ENCODE measurements around the gene GRAMD1B. TPM values are rescaled to one million over a fixed set of nuclear protein-coding genes. Genes with fewer than 3 reads are reported as not detected.
"Not testable (repeated sequence)": the region's sequence is repeated elsewhere in the genome, so short reads cannot be mapped to it uniquely, and the experiment has no call there.

Gene GRAMD1B
- total RNA-seq, 1 experiment from 2014 or later: 1.2 TPM

DNA sequence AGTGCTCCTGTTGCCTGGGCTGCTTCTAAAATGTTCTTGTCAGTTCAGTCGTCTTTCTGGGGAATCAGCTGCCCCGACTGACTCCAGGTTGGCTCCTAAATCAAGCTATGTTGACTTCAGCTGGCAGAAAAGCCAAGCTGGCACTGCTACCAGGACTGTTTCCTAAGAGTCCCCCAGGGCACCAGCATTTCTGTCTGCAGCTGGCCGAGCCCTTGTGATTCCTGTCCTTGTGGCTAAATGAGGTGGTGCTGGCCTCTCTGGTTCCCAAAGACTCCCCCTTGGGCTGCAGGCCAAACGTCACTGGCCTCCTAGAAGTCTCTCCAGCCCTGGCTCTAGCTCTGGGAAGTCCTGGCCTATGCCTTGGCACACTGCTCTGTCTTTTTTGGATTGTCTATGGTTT, 31.1 kb downstream of the GRAMD1B start:
- Histone ChIP-seq H3K36me3 (ENCODE audit: control insufficient read depth, insufficient read depth, low read length) (no peaks in the 10 kb centered on the region), H3K27me3 (replicated peaks; ENCODE audit: control insufficient read depth, insufficient read depth, low read length) (no peaks in the 10 kb centered on the region), H3K4me3 (ENCODE audit: low read depth, low read length) (no peak overlapping the region), H3K4me1 (no peaks in the 10 kb centered on the region), H3K9me3 (no peaks in the 10 kb centered on the region)
- Mint-ChIP-seq H3K9me3 (ENCODE audit: unreplicated experiment) (no peaks in the 10 kb centered on the region), H3K36me3 (ENCODE audit: insufficient read depth, unreplicated experiment) (no peaks in the 10 kb centered on the region), H3K4me3 (ENCODE audit: unreplicated experiment) (no peak overlapping the region), H3K4me1 (ENCODE audit: low read depth, unreplicated experiment) (no peaks in the 10 kb centered on the region), H3K27ac (ENCODE audit: unreplicated experiment) (no peak overlapping the region), H3K27me3 (ENCODE audit: insufficient read depth, unreplicated experiment) (peaks cover 15% of the 10 kb centered on the region)
- no peak for DNase-seq
- intact Hi-C loops (cut with micrococcal nuclease; ENCODE audit: unreplicated experiment): no loop called here
- POLR2A ChIA-PET: no interaction called here
- TF ChIP-seq, protein P1, sequence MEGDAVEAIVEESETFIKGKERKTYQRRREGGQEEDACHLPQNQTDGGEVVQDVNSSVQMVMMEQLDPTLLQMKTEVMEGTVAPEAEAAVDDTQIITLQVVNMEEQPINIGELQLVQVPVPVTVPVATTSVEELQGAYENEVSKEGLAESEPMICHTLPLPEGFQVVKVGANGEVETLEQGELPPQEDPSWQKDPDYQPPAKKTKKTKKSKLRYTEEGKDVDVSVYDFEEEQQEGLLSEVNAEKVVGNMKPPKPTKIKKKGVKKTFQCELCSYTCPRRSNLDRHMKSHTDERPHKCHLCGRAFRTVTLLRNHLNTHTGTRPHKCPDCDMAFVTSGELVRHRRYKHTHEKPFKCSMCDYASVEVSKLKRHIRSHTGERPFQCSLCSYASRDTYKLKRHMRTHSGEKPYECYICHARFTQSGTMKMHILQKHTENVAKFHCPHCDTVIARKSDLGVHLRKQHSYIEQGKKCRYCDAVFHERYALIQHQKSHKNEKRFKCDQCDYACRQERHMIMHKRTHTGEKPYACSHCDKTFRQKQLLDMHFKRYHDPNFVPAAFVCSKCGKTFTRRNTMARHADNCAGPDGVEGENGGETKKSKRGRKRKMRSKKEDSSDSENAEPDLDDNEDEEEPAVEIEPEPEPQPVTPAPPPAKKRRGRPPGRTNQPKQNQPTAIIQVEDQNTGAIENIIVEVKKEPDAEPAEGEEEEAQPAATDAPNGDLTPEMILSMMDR (IDR thresholded peaks at IDR 0.05; ENCODE audit: insufficient read depth in 1 of 2, low read depth in 1 of 2, low read length in 1 of 2, severe bottlenecking in 1 of 2, unreplicated experiment in 1 of 2): no peak
- CTCF ChIA-PET: no interaction called here
- BruUV-seq (replicated peaks): no TSS peak

DNA sequence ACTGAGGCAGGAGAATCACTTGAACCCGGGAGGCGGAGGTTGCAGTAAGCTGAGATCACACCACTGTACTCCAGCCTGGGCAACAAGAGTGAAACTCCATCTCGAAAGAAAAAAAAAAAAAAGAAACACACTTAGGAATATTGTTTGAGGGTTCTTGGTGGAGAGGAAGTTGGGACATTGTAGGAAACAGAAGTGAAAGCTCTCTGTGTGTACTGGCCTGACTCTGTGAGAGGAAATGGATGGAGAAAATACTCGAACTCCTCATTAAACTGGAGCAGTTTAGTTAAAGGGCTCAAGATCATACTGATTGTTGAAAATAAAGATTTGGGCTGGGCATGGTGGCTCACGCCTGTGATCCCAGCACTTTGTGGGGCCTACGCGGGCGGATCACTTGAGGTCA, 35.6 kb downstream of the GRAMD1B start:
- H3K4me3 Mint-ChIP-seq (ENCODE audit: unreplicated experiment); H3K36me3 Mint-ChIP-seq (ENCODE audit: insufficient read depth, unreplicated experiment); BruUV-seq (replicated peaks); H3K27me3 ChIP-seq (replicated peaks; ENCODE audit: control insufficient read depth, insufficient read depth, low read length); H3K9me3 ChIP-seq; intact Hi-C loops (cut with micrococcal nuclease; ENCODE audit: unreplicated experiment); H3K36me3 ChIP-seq (ENCODE audit: control insufficient read depth, insufficient read depth, low read length); H3K4me1 Mint-ChIP-seq (ENCODE audit: low read depth, unreplicated experiment); H3K4me1 ChIP-seq; DNase-seq; H3K27ac Mint-ChIP-seq (ENCODE audit: unreplicated experiment); H3K4me3 ChIP-seq (ENCODE audit: low read depth, low read length); POLR2A ChIA-PET; H3K9me3 Mint-ChIP-seq (ENCODE audit: unreplicated experiment): not testable (repeated sequence)
- peaks cover 30% of the 10 kb centered on the region for H3K27me3 Mint-ChIP-seq (ENCODE audit: insufficient read depth, unreplicated experiment)
- CTCF ChIA-PET: interaction anchor here (0.5 to 1.8 kb wide), 3 partner anchors 58 to 474 kb away, joined by 3 to 4 read pairs (median 3); no protein-coding TSS in a partner anchor

- H3K4me3 ChIP-seq (ENCODE audit: low read depth, low read length); H3K27me3 ChIP-seq (replicated peaks; ENCODE audit: control insufficient read depth, insufficient read depth, low read length); H3K4me1 Mint-ChIP-seq (ENCODE audit: low read depth, unreplicated experiment); H3K4me3 Mint-ChIP-seq (ENCODE audit: unreplicated experiment); intact Hi-C loops (cut with micrococcal nuclease; ENCODE audit: unreplicated experiment); H3K36me3 Mint-ChIP-seq (ENCODE audit: insufficient read depth, unreplicated experiment); DNase-seq; H3K9me3 Mint-ChIP-seq (ENCODE audit: unreplicated experiment); H3K4me1 ChIP-seq; POLR2A ChIA-PET; H3K27ac Mint-ChIP-seq (ENCODE audit: unreplicated experiment); H3K36me3 ChIP-seq (ENCODE audit: control insufficient read depth, insufficient read depth, low read length); BruUV-seq (replicated peaks); H3K9me3 ChIP-seq: not testable (repeated sequence)
- H3K27me3 Mint-ChIP-seq (ENCODE audit: insufficient read depth, unreplicated experiment): peaks cover 30% of the 10 kb centered on the region
- CTCF ChIA-PET: interaction anchor here (1.8 kb wide), 1 partner anchor 59 kb away, joined by 4 read pairs; no protein-coding TSS in a partner anchor
These were observed 36.1 kb downstream of the GRAMD1B start for GRCh38 chr11:123466172-123466571.

DNA sequence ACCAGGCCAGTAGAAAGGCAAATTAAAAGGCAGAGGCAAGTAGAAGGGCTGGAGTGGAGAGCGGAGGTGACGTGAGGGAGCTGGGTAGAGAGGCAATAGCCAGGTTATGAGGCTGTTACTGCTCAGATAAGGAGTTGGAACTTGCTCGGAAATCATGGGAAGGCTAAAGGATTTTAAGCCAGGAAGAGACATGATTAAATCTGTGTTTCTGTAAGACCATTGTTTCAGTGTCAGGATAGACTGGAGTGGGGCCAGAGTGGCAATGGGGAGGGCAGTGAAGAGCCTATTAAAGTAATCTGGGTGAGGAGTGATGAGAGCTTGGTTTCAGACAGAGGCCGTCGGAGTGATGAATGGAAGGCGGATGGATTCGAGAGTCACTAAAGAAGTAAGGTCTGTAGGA, 39.0 kb downstream of the GRAMD1B start:
- H3K27me3 Mint-ChIP-seq (ENCODE audit: insufficient read depth, unreplicated experiment): peaks cover 36% of the 10 kb centered on the region

More for the DNA sequence above, 39.0 kb downstream of the GRAMD1B start:
- no peak overlapping the region for H3K4me3 ChIP-seq (ENCODE audit: low read depth, low read length)
- no peaks in the 10 kb centered on the region for H3K4me1 ChIP-seq
- CTCF ChIA-PET: interaction anchor here (0.7 to 0.9 kb wide), 2 partner anchors 18 to 61 kb away, joined by 3 to 5 read pairs; no protein-coding TSS in a partner anchor
- TF ChIP-seq, protein P1 (IDR thresholded peaks at IDR 0.05; ENCODE audit: insufficient read depth in 1 of 2, low read depth in 1 of 2, low read length in 1 of 2, severe bottlenecking in 1 of 2, unreplicated experiment in 1 of 2): no peak
- no TSS peak for BruUV-seq (replicated peaks)
- H3K27ac Mint-ChIP-seq (ENCODE audit: unreplicated experiment): no peak overlapping the region
- no peaks in the 10 kb centered on the region for H3K4me1 Mint-ChIP-seq (ENCODE audit: low read depth, unreplicated experiment)
- no peaks in the 10 kb centered on the region for H3K9me3 ChIP-seq
- H3K36me3 Mint-ChIP-seq (ENCODE audit: insufficient read depth, unreplicated experiment): no peaks in the 10 kb centered on the region
- intact Hi-C loops (cut with micrococcal nuclease; ENCODE audit: unreplicated experiment): no loop called here
- no peak overlapping the region for H3K4me3 Mint-ChIP-seq (ENCODE audit: unreplicated experiment)
- no peaks in the 10 kb centered on the region for H3K27me3 ChIP-seq (replicated peaks; ENCODE audit: control insufficient read depth, insufficient read depth, low read length)
- H3K9me3 Mint-ChIP-seq (ENCODE audit: unreplicated experiment): no peaks in the 10 kb centered on the region
- no peaks in the 10 kb centered on the region for H3K36me3 ChIP-seq (ENCODE audit: control insufficient read depth, insufficient read depth, low read length)
- POLR2A ChIA-PET: no interaction called here
- DNase-seq: no peak

Data from Caco-2 (cell line).